Measurements from ENCODE around the gene FGD6. TPM values are rescaled to one million over a fixed set of nuclear protein-coding genes. Genes with fewer than 3 reads are reported as not detected.
A peak's percentile ranks its signal among the peaks of the same experiment; 100 is the strongest.

FGD6 gene
- total and polyA plus RNA-seq, 2 experiments from 2014 or later: 12.9 to 32.4 TPM

DNA sequence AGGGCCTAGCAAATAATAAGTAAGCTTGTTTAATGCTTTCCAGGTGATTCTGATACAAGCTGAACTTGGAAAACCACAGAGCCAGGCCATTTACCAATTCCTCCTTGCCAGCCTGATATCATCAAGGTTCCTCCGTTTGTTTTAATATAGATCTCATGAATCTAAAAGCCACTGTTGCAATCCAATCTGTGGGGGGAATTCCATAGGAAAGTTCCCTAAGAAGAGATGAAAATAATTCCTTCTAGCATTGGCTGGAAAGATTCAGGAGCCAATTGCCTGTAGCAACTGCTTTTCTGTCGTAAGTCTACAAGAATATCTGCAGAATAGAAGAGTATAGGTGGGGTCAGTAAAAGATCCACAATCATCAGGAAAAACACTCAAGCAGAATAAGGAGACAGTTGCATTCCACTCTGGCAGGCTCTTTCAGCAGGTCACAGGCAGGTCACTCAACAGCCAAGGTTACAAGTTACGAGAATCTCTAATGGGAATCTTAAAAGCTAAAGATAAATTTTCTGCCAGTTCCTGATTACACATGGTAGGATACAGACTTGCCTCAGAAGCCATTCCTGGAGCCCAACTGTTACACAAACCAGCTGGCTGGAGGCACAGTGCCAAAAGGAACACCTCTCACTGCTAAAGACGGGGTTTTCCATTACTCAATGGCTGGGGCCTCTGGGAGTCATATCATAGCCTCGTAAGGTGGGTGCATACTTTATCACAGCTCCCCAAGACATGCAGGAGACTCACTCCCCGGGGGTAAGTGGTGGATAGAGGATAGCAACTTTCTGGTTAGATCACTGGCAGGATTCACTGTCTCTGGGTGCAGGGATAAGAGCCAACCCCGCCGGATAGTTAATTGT is 43.6 kb downstream of the FGD6 start:
- Mint-ChIP-seq H3K4me1 (peaks cover 14% of the 10 kb centered on the region), H3K27me3 (ENCODE audit: insufficient read depth, low read depth, poor library complexity) (peaks cover 4% of the 10 kb centered on the region), H3K36me3 (ENCODE audit: low read depth) (peaks cover 24% of the 10 kb centered on the region), H3K27ac (peak overlapping the region; percentile 47), H3K9me3 (no peaks in the 10 kb centered on the region), H3K4me3 (no peak overlapping the region)
- Histone ChIP-seq H3F3A (replicated peaks; ENCODE audit: low read depth) (no peaks in the 10 kb centered on the region), H3K36me3 (ENCODE audit: insufficient read depth) (0 out of 2 replicates have a peak, but pooled peaks cover 3% of the 10 kb centered on the region), H3K4me3 (no peak overlapping the region), H3K9me2 (ENCODE audit: insufficient read depth) (no peaks in the 10 kb centered on the region), H3K27me3 (ENCODE audit: insufficient read depth) (no peaks in the 10 kb centered on the region), H3K4me1 (ENCODE audit: insufficient read depth) (0 out of 2 replicates have a peak, but pooled peaks cover 10% of the 10 kb centered on the region), H4K20me1 (replicated peaks; ENCODE audit: insufficient read depth) (no peaks in the 10 kb centered on the region), H3K4me2 (no peak overlapping the region), H3K27ac (ENCODE audit: low read depth) (no peak overlapping the region; the same call in 1 of the 2 replicates), H2AFZ (no peak overlapping the region), H3K79me2 (replicated peaks; ENCODE audit: insufficient read depth) (peaks cover 38% of the 10 kb centered on the region)
- TF ChIP-seq EZH2 (IDR thresholded peaks at IDR 0.05; ENCODE audit: low read depth, unreplicated experiment) (no peak), POLR2AphosphoS5 (IDR thresholded peaks at IDR 0.05; ENCODE audit: low read depth) (no peak), STAT1 (IDR thresholded peaks at IDR 0.05; ENCODE audit: unreplicated experiment) (no peak), ZNF331 (CRISPR knock-in tag; IDR thresholded peaks at IDR 0.05; ENCODE audit: low read depth) (no peak), ZNF114 (CRISPR knock-in tag; IDR thresholded peaks at IDR 0.05) (no peak), JUNB (IDR thresholded peaks at IDR 0.05; ENCODE audit: unreplicated experiment) (no peak), CREB1 (CRISPR knock-in tag; IDR thresholded peaks at IDR 0.05; ENCODE audit: low read depth) (no peak)
- TF ChIP-seq, protein P1, sequence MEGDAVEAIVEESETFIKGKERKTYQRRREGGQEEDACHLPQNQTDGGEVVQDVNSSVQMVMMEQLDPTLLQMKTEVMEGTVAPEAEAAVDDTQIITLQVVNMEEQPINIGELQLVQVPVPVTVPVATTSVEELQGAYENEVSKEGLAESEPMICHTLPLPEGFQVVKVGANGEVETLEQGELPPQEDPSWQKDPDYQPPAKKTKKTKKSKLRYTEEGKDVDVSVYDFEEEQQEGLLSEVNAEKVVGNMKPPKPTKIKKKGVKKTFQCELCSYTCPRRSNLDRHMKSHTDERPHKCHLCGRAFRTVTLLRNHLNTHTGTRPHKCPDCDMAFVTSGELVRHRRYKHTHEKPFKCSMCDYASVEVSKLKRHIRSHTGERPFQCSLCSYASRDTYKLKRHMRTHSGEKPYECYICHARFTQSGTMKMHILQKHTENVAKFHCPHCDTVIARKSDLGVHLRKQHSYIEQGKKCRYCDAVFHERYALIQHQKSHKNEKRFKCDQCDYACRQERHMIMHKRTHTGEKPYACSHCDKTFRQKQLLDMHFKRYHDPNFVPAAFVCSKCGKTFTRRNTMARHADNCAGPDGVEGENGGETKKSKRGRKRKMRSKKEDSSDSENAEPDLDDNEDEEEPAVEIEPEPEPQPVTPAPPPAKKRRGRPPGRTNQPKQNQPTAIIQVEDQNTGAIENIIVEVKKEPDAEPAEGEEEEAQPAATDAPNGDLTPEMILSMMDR (conservative IDR thresholded peaks at IDR 0.05; ENCODE audit: low read depth in 2 of 2): no peak
- TF ChIP-seq, protein P2, sequence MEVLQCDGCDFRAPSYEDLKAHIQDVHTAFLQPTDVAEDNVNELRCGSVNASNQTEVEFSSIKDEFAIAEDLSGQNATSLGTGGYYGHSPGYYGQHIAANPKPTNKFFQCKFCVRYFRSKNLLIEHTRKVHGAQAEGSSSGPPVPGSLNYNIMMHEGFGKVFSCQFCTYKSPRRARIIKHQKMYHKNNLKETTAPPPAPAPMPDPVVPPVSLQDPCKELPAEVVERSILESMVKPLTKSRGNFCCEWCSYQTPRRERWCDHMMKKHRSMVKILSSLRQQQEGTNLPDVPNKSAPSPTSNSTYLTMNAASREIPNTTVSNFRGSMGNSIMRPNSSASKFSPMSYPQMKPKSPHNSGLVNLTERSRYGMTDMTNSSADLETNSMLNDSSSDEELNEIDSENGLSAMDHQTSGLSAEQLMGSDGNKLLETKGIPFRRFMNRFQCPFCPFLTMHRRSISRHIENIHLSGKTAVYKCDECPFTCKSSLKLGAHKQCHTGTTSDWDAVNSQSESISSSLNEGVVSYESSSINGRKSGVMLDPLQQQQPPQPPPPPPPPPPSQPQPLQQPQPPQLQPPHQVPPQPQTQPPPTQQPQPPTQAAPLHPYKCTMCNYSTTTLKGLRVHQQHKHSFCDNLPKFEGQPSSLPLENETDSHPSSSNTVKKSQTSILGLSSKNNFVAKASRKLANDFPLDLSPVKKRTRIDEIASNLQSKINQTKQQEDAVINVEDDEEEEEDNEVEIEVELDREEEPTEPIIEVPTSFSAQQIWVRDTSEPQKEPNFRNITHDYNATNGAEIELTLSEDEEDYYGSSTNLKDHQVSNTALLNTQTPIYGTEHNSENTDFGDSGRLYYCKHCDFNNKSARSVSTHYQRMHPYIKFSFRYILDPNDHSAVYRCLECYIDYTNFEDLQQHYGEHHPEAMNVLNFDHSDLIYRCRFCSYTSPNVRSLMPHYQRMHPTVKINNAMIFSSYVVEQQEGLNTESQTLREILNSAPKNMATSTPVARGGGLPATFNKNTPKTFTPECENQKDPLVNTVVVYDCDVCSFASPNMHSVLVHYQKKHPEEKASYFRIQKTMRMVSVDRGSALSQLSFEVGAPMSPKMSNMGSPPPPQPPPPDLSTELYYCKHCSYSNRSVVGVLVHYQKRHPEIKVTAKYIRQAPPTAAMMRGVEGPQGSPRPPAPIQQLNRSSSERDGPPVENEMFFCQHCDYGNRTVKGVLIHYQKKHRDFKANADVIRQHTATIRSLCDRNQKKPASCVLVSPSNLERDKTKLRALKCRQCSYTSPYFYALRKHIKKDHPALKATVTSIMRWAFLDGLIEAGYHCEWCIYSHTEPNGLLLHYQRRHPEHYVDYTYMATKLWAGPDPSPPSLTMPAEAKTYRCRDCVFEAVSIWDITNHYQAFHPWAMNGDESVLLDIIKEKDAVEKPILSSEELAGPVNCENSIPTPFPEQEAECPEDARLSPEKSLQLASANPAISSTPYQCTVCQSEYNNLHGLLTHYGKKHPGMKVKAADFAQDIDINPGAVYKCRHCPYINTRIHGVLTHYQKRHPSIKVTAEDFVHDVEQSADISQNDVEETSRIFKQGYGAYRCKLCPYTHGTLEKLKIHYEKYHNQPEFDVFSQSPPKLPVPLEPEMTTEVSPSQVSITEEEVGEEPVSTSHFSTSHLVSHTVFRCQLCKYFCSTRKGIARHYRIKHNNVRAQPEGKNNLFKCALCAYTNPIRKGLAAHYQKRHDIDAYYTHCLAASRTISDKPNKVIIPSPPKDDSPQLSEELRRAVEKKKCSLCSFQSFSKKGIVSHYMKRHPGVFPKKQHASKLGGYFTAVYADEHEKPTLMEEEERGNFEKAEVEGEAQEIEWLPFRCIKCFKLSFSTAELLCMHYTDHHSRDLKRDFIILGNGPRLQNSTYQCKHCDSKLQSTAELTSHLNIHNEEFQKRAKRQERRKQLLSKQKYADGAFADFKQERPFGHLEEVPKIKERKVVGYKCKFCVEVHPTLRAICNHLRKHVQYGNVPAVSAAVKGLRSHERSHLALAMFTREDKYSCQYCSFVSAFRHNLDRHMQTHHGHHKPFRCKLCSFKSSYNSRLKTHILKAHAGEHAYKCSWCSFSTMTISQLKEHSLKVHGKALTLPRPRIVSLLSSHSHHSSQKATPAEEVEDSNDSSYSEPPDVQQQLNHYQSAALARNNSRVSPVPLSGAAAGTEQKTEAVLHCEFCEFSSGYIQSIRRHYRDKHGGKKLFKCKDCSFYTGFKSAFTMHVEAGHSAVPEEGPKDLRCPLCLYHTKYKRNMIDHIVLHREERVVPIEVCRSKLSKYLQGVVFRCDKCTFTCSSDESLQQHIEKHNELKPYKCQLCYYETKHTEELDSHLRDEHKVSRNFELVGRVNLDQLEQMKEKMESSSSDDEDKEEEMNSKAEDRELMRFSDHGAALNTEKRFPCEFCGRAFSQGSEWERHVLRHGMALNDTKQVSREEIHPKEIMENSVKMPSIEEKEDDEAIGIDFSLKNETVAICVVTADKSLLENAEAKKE (CRISPR knock-in tag; IDR thresholded peaks at IDR 0.05): no peak
- TF ChIP-seq, protein P3, sequence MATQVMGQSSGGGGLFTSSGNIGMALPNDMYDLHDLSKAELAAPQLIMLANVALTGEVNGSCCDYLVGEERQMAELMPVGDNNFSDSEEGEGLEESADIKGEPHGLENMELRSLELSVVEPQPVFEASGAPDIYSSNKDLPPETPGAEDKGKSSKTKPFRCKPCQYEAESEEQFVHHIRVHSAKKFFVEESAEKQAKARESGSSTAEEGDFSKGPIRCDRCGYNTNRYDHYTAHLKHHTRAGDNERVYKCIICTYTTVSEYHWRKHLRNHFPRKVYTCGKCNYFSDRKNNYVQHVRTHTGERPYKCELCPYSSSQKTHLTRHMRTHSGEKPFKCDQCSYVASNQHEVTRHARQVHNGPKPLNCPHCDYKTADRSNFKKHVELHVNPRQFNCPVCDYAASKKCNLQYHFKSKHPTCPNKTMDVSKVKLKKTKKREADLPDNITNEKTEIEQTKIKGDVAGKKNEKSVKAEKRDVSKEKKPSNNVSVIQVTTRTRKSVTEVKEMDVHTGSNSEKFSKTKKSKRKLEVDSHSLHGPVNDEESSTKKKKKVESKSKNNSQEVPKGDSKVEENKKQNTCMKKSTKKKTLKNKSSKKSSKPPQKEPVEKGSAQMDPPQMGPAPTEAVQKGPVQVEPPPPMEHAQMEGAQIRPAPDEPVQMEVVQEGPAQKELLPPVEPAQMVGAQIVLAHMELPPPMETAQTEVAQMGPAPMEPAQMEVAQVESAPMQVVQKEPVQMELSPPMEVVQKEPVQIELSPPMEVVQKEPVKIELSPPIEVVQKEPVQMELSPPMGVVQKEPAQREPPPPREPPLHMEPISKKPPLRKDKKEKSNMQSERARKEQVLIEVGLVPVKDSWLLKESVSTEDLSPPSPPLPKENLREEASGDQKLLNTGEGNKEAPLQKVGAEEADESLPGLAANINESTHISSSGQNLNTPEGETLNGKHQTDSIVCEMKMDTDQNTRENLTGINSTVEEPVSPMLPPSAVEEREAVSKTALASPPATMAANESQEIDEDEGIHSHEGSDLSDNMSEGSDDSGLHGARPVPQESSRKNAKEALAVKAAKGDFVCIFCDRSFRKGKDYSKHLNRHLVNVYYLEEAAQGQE (IDR thresholded peaks at IDR 0.05; ENCODE audit: unreplicated experiment): no peak
- no peak for DNase-seq (ENCODE audit: low spot score)
- no peak; the same call in 1 of the 3 replicates for ATAC-seq
